Caco-2 (cell line): ENCODE measurements around the gene ABL1. TPM values are rescaled to one million over a fixed set of nuclear protein-coding genes. Genes with fewer than 3 reads are reported as not detected.
A peak's percentile ranks its signal among the peaks of the same experiment; 100 is the strongest.
"Not testable (repeated sequence)": the region's sequence is repeated elsewhere in the genome, so short reads cannot be mapped to it uniquely, and the experiment has no call there.

Experiments
- BruUV-seq: library from RNA; stranded (reverse); fragments of 400-500 nt; replicated peaks from 2 replicates; lab custom pipeline; 2021; lab: Mats Ljungman, UMichigan
- CTCF ChIA-PET: fragments of 300-600 bp; sonication (Branson Sonifier 250); formaldehyde crosslinking; loops from one replicate; lab custom pipeline; 2022; ENCODE audit warnings: antibody characterized with exemption; lab: Charles Lee
- POLR2A ChIA-PET: fragments of 300-600 bp; sonication (Branson Sonifier 250); formaldehyde crosslinking; loops from one replicate; lab custom pipeline; 2022; ENCODE audit warnings: antibody characterized with exemption; lab: Charles Lee
- DNase-seq, 2 experiments: peaks; one replicate each; pipeline versions ENCODE4 v3.0.0 to v3.0.0-alpha.2; 2020 to 2022
- H3K27me3 ChIP-seq: replicated peaks from 2 replicates; pipeline ENCODE4 v1.6.0; 2011; ENCODE audit warnings: low read length; ENCODE audit not compliant: control insufficient read depth, insufficient read depth
- H3K36me3 ChIP-seq: 2 replicates; pipeline ENCODE4 v1.5.1; 2011; ENCODE audit warnings: low read length; ENCODE audit not compliant: control insufficient read depth, insufficient read depth
- H3K4me1 ChIP-seq: fragments of 250-450 bp; sonication (Bioruptor Pico); 2 replicates; pipeline ENCODE4 v1.5.1; 2020; ENCODE audit warnings: mild to moderate bottlenecking
- H3K4me3 ChIP-seq: 2 replicates; pipeline ENCODE4 v1.5.1; 2011; ENCODE audit warnings: low read depth, mild to moderate bottlenecking, control low read depth, low read length
- H3K9me3 ChIP-seq: fragments of 250-450 bp; sonication (Bioruptor Pico); 2 replicates; pipeline ENCODE4 v1.5.1; 2020; ENCODE audit warnings: mild to moderate bottlenecking, moderate library complexity
- H3K27ac Mint-ChIP-seq: one replicate; pipeline ENCODE4 v1.8.0; 2022; ENCODE audit warnings: mixed read lengths; ENCODE audit not compliant: unreplicated experiment
- H3K27me3 Mint-ChIP-seq: one replicate; pipeline ENCODE4 v1.8.0; 2022; ENCODE audit warnings: mixed read lengths; ENCODE audit not compliant: insufficient read depth, unreplicated experiment
- H3K36me3 Mint-ChIP-seq: one replicate; pipeline ENCODE4 v1.8.0; 2022; ENCODE audit warnings: mild to moderate bottlenecking, mixed read lengths; ENCODE audit not compliant: insufficient read depth, unreplicated experiment
- H3K4me1 Mint-ChIP-seq: one replicate; pipeline ENCODE4 v1.8.0; 2022; ENCODE audit warnings: low read depth, mixed read lengths; ENCODE audit not compliant: unreplicated experiment
- H3K4me3 Mint-ChIP-seq: one replicate; pipeline ENCODE4 v1.8.0; 2022; ENCODE audit warnings: mild to moderate bottlenecking, moderate library complexity, mixed read lengths; ENCODE audit not compliant: unreplicated experiment
- H3K9me3 Mint-ChIP-seq: one replicate; pipeline ENCODE4 v1.8.0; 2022; ENCODE audit warnings: mixed read lengths; ENCODE audit not compliant: unreplicated experiment
- CTCF ChIP-seq, 2 experiments: fragments of 200-600 bp in 1 of 2; IDR thresholded peaks; 1 replicate in 1 of 2; 2 replicates in 1 of 2; pipeline versions ENCODE4 v1.5.1 to v1.8.0; 2011 to 2022; ENCODE audit warnings: antibody characterized with exemption in 1 of 2, control low read depth in 1 of 2, inconsistent platforms in 1 of 2, low read depth in 1 of 2, low read length in 1 of 2, mild to moderate bottlenecking in 1 of 2, moderate library complexity in 1 of 2; ENCODE audit not compliant: insufficient read depth in 1 of 2, severe bottlenecking in 1 of 2, unreplicated experiment in 1 of 2
- intact Hi-C: fragments of 100-400 bp; cut with micrococcal nuclease; formaldehyde crosslinking; loops from one replicate; pipeline ENCODE4 v1.10.0; 2022; ENCODE audit not compliant: unreplicated experiment
- total RNA-seq: library from RNA; stranded (reverse); gene quantifications from 2 replicates; pipeline ENCODE4 v1.2.3, GENCODE V29; 2022

ABL1 gene
- total RNA-seq, 1 experiment from 2014 or later, result 55.2 TPM

- H3K4me1 Mint-ChIP-seq, result no peaks in the 10 kb centered on the region
- H3K4me3 ChIP-seq, result no peak overlapping the region
- no peaks in the 10 kb centered on the region for H3K9me3 Mint-ChIP-seq
- no peak overlapping the region for H3K4me3 Mint-ChIP-seq
- no TSS peak for BruUV-seq
- peaks cover 2% of the 10 kb centered on the region for H3K27me3 Mint-ChIP-seq
- no peaks in the 10 kb centered on the region for H3K27me3 ChIP-seq
- no peaks in the 10 kb centered on the region for H3K36me3 Mint-ChIP-seq
- no peak overlapping the region for H3K27ac Mint-ChIP-seq
- ChIA-PET CTCF (no interaction called here), POLR2A (no interaction called here)
- H3K4me1 ChIP-seq, result no peaks in the 10 kb centered on the region
- intact Hi-C loops, result no loop called here
- no peaks in the 10 kb centered on the region for H3K9me3 ChIP-seq
- DNase-seq, result no peak
- H3K36me3 ChIP-seq, result no peaks in the 10 kb centered on the region
- no peak for TF ChIP-seq CTCF (IDR thresholded peaks at IDR 0.05; ENCODE audit: insufficient read depth in 1 of 2, low read depth in 1 of 2, low read length in 1 of 2, severe bottlenecking in 1 of 2, unreplicated experiment in 1 of 2)
Measured at GRCh38 chr9:130908878-130909355, 73.9 kb downstream of the ABL1 start.

GRCh38 chr9:130910041-130910440, 75.0 kb downstream of the ABL1 start:
- H3K27ac Mint-ChIP-seq, H3K9me3 ChIP-seq, intact Hi-C loops, H3K4me1 ChIP-seq, H3K4me3 ChIP-seq, POLR2A ChIA-PET, H3K36me3 ChIP-seq, H3K27me3 Mint-ChIP-seq, DNase-seq, H3K36me3 Mint-ChIP-seq, CTCF ChIA-PET, H3K27me3 ChIP-seq, H3K9me3 Mint-ChIP-seq, H3K4me3 Mint-ChIP-seq, H3K4me1 Mint-ChIP-seq, BruUV-seq: not testable (repeated sequence)

GRCh38 chr9:130910670-130911069, 75.6 kb downstream of the ABL1 start:
- H3K4me1 ChIP-seq, DNase-seq, H3K27ac Mint-ChIP-seq, H3K4me1 Mint-ChIP-seq, H3K9me3 ChIP-seq, intact Hi-C loops, H3K27me3 ChIP-seq, H3K4me3 ChIP-seq, H3K27me3 Mint-ChIP-seq, BruUV-seq, CTCF ChIA-PET, POLR2A ChIA-PET, H3K9me3 Mint-ChIP-seq, H3K36me3 ChIP-seq, H3K4me3 Mint-ChIP-seq, H3K36me3 Mint-ChIP-seq: not testable (repeated sequence)

GRCh38 chr9:130911254-130912049, 76.4 kb downstream of the ABL1 start:
- BruUV-seq, result TSS peak; percentile 95

More at GRCh38 chr9:130911254-130912049, 76.4 kb downstream of the ABL1 start:
- Histone ChIP-seq H3K4me1 (no peaks in the 10 kb centered on the region), H3K27me3 (no peaks in the 10 kb centered on the region), H3K36me3 (no peaks in the 10 kb centered on the region), H3K4me3 (no peak overlapping the region), H3K9me3 (no peaks in the 10 kb centered on the region)
- no peak for DNase-seq
- Mint-ChIP-seq H3K4me1 (no peaks in the 10 kb centered on the region), H3K4me3 (no peak overlapping the region), H3K27ac (no peak overlapping the region), H3K9me3 (no peaks in the 10 kb centered on the region), H3K27me3 (peaks cover 4% of the 10 kb centered on the region), H3K36me3 (no peaks in the 10 kb centered on the region)
- TF ChIP-seq CTCF (IDR thresholded peaks at IDR 0.05; ENCODE audit: insufficient read depth in 1 of 2, low read depth in 1 of 2, low read length in 1 of 2, severe bottlenecking in 1 of 2, unreplicated experiment in 1 of 2), result no peak
- CTCF ChIA-PET, result no interaction called here
- intact Hi-C loops, result no loop called here
- POLR2A ChIA-PET, result no interaction called here
